A172 (cell line): ENCODE data around the gene CALN1. TPM values are rescaled to one million over a fixed set of nuclear protein-coding genes. Genes with fewer than 3 reads are reported as not detected.
"Not testable (repeated sequence)": the region's sequence is repeated elsewhere in the genome, so short reads cannot be mapped to it uniquely, and the experiment has no call there.

Experiments used
- DNase-seq: peaks from one replicate; pipeline ENCODE4 v3.0.0-alpha.2; 2015; ENCODE audit warnings: low spot score
- total RNA-seq: library from RNA; depleted of rRNA; stranded (reverse); fragments of >200 nt; shearing (Covaris generic); gene quantifications from 2 replicates; pipeline ENCODE4 v1.2.3, GENCODE V29; 2014; rRNA removed

Gene CALN1
- total RNA-seq, result not detected in 2 replicates

DNA sequence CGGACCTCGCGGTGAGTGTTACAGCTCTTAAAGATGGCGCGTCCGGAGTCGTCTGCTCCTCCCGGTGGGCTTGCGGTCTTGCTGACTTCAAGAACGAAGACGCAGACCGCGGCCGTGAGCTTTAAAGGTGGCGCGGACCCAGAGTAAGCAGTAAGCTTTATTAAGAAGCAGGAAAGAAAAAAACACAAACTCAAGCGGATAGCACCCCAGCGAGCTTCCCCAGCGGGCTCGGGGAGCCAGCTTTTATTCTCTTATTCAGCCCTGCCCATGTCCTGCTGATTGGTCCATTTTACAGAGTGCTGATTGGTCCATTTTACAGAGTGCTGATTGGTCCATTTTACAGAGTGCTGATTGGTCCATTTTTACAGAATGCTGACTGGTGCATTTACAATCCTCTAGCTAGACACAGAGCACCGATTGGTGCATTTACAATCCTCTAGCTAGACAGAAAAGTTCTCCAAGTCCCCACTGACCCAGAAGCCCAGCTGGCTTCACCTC is at the start of gene CALN1:
Gene CALN1, minus strand, starts transcription at position 218 of the 498 bp plus-strand sequence.
- not testable (repeated sequence) for DNase-seq

- no peak for DNase-seq
Measured at GRCh38 chr7:72453471-72453870, 41.3 kb upstream of the CALN1 start.

GRCh38 chr7:72447465-72448204 is 35.5 kb upstream of the CALN1 start:
- DNase-seq, result no peak

DNA sequence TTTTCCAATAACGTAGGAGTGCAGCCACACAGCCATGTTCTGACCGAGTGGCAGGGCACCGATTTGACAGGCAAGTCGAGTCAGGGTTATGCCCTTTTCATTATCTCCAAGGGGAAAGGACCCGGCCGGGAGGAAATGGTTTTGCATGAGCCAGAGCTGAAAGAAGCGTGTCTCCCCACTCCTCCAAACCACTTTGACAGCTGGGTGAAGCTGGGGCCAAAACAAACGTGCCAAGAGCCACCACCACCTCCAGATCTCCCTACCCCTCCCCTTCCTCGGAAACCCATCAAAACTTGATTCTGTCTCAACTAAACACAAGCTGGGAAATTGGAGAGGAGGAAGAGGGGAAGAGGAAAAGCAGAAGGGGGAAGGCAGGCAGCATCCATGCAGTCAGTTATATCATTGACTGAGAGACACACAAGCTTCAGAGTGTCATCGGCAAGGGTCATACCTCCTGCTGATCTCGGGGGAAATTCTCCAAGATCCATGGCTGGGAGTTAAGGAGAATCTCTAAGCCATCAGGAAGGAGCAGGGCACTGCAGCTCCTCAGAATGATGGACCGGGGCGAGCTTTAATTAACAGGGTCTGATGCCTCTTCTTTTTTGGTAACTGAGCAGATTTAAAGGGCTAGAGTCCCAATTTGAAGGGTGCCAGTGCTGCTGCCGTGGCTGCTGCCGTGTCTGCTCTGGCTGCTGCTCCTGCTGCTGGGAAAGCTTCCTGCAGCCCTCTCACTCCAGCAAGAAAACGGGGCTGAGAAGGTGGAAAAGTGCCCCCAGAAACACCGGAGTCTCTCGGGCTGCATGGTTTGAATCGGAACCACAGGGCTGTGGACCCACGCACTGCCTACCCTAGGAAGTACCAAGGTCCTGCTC is 34.7 kb upstream of the CALN1 start:
- DNase-seq, result no peak

GRCh38 chr7:72446131-72446530 is 34.0 kb upstream of the CALN1 start:
- no peak for DNase-seq

GRCh38 chr7:72445580-72445979 is 33.4 kb upstream of the CALN1 start:
- DNase-seq, result no peak

- no peak for DNase-seq
Measured at GRCh38 chr7:72445075-72445474, 32.9 kb upstream of the CALN1 start.

GRCh38 chr7:72444026-72444776 is 32.1 kb upstream of the CALN1 start:
- no peak for DNase-seq

- DNase-seq, result no peak
Measured at GRCh38 chr7:72441791-72442190, 29.7 kb upstream of the CALN1 start.

GRCh38 chr7:72438491-72438890 is 26.4 kb upstream of the CALN1 start:
- DNase-seq, result no peak

DNA sequence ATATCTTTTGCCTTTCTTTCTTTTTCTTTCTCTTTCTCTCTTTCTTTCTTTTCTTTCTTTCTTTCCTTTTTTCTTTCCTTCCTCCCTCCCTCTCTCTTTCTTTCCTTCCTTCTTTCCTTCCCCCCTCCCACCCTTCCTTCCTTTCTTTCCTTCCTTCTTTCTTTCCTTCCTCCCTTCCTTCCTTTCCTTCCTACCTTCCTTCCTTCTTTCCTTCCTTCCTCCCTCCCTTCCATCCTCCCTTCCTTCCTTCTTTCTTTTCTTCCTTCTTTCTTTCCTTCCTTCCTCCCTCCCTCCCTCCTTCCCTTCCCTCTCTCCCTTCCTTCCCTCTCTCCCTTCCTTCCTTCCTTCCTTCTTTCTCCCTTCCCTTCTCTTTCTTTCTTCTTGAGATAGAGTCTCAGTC is 25.5 kb upstream of the CALN1 start:
- no peak for DNase-seq

DNA sequence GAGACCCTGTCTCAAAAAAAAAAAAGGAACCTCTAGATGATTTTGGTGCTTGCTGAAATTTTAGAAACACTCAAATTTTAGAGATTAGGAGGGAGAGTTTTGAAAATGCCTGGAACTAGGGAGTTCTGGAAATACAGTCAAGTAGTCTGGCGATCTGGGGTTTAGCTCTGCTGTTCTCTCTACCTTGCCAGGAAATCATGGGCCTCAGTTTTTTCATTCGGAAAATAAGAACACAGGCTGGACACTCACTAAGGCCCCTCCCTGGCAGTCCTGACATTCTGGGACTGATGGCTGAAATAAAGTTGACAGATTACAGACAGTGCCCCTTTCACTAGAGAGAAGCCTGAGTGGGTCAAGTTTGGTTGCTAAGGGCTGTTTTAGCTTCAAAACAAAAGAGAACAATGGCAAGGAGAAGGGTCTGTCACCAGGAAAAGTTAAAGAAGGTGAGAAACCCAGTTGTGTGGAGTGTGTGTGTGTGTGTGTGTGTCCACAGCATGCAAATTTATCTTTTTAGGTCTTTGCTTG is 25.0 kb upstream of the CALN1 start:
- DNase-seq, result no peak

GRCh38 chr7:72435925-72436480 is 23.9 kb upstream of the CALN1 start:
- no peak for DNase-seq

DNA sequence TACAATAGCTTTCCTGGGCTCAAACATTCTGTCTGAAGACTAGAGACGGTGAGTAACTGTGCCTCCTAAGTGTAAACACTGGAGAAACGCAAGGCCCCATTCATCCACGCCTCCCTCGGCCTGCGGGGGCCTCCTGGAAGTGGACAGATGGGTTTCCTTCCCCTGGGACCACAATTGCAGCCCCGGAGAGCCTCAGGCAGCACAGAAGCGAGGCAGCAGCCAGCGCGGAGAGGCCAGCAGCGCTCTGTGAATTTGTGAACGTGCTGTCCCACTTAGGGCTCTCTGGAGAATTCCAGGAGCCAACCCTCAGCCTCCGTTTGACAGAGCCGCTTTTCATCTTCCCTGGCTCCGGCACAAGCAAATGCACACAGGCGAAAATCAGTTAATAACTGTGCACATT is 23.2 kb upstream of the CALN1 start:
- DNase-seq, result no peak

- no peak for DNase-seq
Measured at GRCh38 chr7:72430531-72430930, 18.4 kb upstream of the CALN1 start.

- DNase-seq, result no peak
Measured at GRCh38 chr7:72429316-72429715, 17.2 kb upstream of the CALN1 start.

DNA sequence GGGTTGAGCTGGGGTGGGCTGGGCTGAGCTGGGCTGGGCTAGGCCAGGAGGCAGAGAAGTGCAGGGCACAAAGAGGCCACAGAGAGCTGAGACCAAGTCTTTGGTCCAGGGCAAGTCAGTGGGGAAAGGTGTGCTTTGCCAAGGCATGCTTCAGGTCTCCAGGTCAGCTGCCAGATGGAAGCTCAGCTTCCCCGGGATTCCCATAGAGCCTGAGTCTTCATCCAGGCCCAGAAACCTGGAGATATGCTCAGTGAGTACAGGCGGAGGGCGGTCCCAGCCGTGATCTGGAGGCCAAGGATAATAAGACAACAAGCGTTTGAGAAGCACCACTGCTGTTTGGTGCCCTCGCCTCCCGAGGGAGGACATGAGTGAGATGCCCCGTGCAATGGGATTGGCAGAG is 4.7 kb upstream of the CALN1 start:
- no peak for DNase-seq

GRCh38 chr7:72415586-72415985 is 3.4 kb upstream of the CALN1 start:
- DNase-seq, result no peak

- no peak for DNase-seq
Measured at GRCh38 chr7:72413886-72414285, 1.7 kb upstream of the CALN1 start.

- no peak for DNase-seq
Measured at GRCh38 chr7:72413290-72413689, 1.2 kb upstream of the CALN1 start.

GRCh38 chr7:72411419-72411818 is 719 bp downstream of the CALN1 start:
- DNase-seq, result no peak

DNA sequence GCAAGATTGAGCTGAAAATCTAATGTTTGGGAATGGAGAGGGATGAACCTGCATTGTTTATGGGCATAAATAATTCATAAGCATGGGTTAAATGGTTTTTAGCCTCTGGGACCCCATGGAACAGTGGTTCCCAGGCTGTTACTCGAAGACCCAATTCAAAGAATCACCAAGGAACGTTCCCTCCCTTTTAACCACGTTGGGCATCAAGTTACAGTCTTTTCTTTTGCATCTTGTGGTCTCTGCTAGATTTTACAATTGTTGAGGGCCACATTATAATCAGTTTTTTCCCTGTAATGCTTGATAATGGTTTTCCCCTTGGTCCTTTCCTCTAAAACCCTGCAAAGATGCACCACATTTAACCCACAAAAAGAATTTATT is 2.5 kb downstream of the CALN1 start:
- no peak for DNase-seq
